ENCODE results near the gene HLA-DPB1.
"Not testable (repeated sequence)": the region's sequence is repeated elsewhere in the genome, so short reads cannot be mapped to it uniquely, and the experiment has no call there.

The HLA-DPB1 gene

GRCh38 chr6:33075568-33076405 lies at the start of gene HLA-DPB1:
Gene HLA-DPB1 (plus strand): TSS chr6:33075990. CDS start chr6:33076042, 52 bp downstream.
- peak in 1 of 2 experiments; percentile 6 for DNase-seq

- DNase-seq: no peak
Observed at GRCh38 chr6:33028220-33028849, 47.5 kb upstream of the HLA-DPB1 start.

GRCh38 chr6:33029328-33030184 lies 46.2 kb upstream of the HLA-DPB1 start:
- no peak for DNase-seq

GRCh38 chr6:33030245-33030644 lies 45.5 kb upstream of the HLA-DPB1 start:
- DNase-seq: no peak

- DNase-seq: no peak
Observed at GRCh38 chr6:33034554-33034953, 41.2 kb upstream of the HLA-DPB1 start.

GRCh38 chr6:33036535-33036934 lies 39.3 kb upstream of the HLA-DPB1 start:
- no peak for DNase-seq

GRCh38 chr6:33040157-33040556 lies 35.6 kb upstream of the HLA-DPB1 start:
- no peak for DNase-seq

GRCh38 chr6:33049323-33050013 lies 26.3 kb upstream of the HLA-DPB1 start:
- no peak for DNase-seq

GRCh38 chr6:33050014-33050810 lies 25.6 kb upstream of the HLA-DPB1 start:
- no peak for DNase-seq

GRCh38 chr6:33052627-33053026 lies 23.2 kb upstream of the HLA-DPB1 start:
- DNase-seq: no peak

GRCh38 chr6:33053230-33053629 lies 22.6 kb upstream of the HLA-DPB1 start:
- no peak for DNase-seq

GRCh38 chr6:33057222-33058150 lies 18.3 kb upstream of the HLA-DPB1 start:
- no peak for DNase-seq

GRCh38 chr6:33061987-33062386 lies 13.8 kb upstream of the HLA-DPB1 start:
- DNase-seq: no peak

GRCh38 chr6:33063435-33063834 lies 12.4 kb upstream of the HLA-DPB1 start:
- DNase-seq: not testable (repeated sequence)

GRCh38 chr6:33064723-33065122 lies 11.1 kb upstream of the HLA-DPB1 start:
- no peak for DNase-seq

- no peak for DNase-seq
Observed at GRCh38 chr6:33065312-33065711, 10.5 kb upstream of the HLA-DPB1 start.

GRCh38 chr6:33066917-33067521 lies 8.8 kb upstream of the HLA-DPB1 start:
- DNase-seq: no peak

GRCh38 chr6:33069021-33069738 lies 6.6 kb upstream of the HLA-DPB1 start:
- no peak for DNase-seq

- no peak for DNase-seq
Observed at GRCh38 chr6:33070909-33071308, 4.9 kb upstream of the HLA-DPB1 start.

- no peak for DNase-seq
Observed at GRCh38 chr6:33071569-33071968, 4.2 kb upstream of the HLA-DPB1 start.
